HCEC 1CT (cell line): ENCODE data around the gene TCF7L2.

Experiments used
- DNase-seq: peaks from one replicate; pipeline ENCODE4 v3.0.0-alpha.2; 2017

TCF7L2 gene

DNA sequence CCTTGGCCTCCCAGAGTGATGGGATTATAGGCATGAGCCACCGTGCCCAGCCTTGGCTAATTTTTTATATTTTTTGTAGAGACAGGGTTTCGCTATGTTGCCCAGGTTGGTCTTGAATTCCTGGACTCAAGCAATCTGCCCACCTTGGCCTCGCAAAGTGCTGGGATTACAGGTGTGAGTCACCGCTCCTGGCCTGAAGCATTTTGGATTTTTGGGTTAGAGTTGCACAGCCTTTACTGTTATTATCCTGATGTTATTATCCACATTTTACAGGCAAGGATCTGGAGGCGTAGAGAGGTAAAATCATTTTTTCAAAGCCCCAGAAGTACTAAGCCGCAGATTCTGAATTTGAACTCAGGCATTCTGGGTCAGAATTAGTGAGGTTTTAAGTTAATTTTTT lies 75.4 kb downstream of the TCF7L2 start:
- no peak for DNase-seq

DNA sequence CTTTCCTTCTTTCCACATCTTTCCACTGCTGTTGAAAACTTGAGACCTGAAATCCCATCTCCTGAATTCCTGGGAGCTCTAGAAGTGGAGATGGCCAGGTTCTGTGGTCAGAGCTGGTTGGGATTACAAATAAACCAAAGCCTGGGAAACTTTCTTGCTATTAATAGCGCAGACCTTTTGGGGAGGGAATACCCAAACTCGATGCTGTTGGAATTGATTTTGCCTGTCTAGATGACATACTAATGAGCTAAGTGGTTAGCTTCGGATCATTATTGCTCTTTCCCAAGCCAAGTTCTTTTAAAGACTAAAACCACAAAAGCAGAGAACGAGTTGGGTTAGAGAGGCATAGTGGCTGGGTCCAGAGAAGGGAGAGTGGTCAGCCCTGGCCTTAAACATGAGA lies 76.6 kb downstream of the TCF7L2 start:
- peak; percentile 21 for DNase-seq

DNA sequence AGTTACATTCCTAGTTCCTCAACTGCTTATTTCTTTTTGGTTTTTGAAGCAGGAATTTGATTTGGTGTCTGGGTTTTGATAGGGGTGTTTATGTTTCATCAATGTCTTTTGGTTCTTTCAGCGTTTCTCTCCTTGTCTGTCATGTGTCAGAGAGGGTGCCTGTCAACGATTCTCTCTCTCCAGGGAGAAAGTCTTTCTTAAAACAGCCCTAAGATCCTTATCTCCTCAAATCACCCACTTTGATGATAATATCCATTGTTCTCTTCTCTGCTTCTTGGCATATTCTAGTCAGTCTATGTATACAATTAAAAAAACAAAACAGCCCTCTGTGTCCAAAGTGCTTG lies 77.2 kb downstream of the TCF7L2 start:
- DNase-seq, result no peak

DNA sequence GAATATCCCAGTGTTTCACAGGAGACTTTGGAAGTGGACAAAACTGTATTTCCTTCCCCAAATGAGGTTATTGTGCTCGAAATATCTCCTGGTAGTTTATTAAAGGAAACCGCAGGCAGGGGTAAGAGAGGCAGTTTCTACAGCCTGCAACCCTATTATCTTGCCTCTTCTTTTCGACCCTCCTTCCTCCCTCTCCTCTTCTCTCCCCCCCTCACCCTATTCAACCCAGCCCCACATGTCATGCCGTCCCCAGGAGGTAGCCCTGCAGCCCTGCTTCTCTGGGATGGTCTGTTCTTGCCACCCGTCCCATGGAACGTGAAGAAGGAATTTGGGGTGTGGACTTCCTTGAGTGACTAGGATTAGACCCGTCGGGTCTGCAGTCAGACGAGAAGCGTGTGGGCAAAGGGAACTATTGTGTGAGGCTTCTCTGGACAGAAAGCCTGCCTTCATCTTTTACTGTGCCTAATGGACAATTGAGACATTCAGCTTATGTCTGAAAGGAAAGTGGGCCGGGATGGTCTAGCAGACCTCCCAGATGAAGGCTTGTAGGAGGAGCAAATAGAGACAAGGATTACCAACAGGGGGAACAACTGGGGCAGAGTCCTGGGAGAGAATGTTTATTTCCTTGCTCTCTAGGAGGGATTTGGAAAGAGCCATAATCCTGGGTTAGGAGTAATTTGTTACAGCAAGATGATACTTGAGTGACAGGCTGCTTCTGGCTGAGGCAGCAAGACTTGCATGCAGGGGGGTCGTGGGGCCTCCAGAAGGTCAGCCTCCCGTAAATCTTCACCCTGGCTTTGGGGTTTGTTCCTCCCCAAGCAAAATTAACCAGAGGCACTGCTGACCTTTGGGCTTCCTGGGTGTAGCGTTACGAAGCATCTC lies 77.8 kb downstream of the TCF7L2 start:
- peak; percentile 4 for DNase-seq

DNA sequence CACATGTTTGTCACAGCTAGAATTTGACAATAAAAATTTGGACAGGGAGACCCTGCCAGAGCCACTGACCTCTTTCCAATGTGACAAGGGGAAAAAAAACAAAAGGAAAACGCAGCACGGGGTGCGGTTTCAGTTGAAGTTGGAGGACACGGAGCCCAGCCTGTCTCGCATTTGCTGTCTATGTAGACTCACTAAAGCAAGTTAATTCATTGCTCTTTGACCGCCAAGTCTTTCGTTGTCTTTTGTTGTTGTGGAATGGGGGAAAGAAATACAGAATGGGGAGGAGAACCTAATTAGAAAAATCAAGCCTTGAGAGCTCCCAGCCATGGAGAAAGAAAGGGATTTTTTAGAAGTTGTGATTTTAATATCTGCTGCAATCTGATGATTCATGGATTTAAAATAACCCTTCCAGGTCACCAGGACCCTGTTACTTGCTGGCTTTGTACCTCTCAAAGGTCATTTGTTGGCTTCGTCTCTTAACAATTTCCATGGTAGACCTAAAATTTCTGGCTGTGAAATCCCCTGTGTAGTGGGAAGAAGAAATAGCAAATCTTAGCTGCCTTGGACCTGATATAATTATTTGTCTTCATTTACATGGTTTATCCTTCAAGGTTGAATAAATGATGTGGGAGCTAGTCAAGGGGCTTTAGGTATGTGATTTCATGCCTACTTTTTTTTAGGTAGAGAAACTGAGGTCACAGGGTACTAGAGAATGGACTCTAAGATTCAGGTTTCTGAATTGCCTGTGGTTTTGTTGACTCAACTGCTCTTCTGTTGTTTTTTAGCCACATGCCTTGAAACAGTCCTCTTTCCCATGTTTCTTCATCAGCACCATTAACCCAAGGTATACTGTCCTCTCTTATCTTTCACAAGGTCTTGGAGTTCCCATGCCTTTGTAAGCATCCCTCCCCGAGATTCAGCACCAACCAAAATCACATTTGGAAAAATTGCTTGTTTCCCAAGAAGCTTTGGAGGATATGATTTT lies 78.7 kb downstream of the TCF7L2 start:
- DNase-seq, result peak; percentile 25

DNA sequence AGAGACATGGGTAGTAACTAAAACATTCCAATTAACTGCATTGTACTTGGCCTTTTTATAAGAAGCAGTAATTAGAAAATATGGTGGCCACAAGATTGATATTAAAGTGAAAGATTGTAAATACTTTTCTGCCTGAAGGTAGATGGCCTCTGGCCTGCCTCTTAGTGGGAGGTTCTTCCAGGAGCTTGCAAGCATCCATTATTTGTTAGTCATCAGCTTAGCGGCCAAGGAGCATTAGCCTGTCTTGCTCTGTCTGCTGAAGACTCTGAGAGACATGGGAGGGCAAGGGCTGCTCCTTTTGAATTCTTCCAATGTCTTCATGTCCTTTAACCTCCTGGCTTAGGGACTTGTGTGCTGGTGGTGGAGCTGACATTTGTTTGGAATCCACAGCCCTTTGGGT lies 80.4 kb downstream of the TCF7L2 start:
- peak; percentile 54 for DNase-seq

DNA sequence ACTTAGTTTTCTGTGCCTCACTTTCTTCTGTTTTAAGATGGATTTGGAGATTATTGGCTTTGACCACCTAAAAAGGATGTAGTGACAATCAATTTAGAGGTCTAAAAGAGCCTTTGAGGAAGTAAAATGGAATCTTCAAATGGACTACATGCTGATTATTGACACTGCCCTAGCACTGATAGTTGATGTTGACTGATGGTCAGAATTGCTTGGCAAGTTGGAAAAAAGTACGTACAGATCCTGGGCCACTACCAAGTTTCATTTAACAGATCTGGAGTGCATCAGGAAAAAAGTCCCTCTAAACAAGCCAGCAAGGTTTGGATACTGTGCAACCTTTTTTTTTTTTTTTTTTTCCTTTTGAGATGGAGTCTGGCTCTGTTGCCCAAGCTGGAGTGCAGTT lies 81.1 kb downstream of the TCF7L2 start:
- DNase-seq, result no peak

DNA sequence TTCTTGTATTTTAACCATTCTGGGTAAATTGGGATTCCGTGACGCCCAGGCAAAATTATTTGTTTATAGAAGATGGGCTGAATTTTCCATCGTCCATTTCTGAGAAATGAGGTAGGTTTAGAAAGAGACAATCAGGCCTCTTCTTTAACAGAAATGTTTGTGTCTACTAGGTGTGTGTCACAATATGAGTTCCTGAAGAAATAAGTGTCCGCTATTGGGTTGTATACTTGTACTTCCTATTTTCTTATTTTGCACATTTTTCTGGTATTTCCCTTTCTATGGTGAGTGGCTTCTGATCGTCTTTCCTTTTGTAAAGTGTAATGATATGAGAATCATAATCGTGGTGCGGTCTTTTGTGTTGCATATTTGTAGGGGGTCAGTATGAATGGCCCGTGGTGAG lies 83.9 kb downstream of the TCF7L2 start:
- no peak for DNase-seq

DNA sequence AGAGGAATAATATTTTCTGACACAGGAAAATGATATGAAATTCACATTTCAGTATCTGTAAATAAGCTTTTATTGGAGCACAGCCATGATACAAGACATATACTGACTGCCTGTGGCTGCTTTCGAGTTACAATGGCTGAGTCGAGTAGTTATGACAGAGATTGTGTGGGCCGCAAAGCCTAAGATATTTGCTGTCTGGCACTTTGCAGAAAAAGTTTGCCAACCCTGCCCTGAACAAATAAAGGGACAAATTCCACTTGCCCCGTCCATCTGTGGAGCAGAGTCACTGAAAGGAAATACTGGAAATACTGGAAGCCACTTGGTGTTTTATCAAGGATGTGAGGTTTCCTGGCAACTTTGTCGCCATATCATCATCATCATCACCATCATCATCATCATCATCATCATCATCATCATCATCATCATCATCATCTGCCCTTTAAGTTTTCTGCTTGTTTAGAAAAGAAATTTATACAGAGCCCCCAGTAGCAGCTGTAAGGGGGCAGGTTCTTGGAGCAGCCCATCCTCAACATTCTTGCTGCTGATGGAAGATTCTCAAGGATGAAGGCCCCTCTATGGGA lies 85.8 kb downstream of the TCF7L2 start:
- DNase-seq, result no peak

DNA sequence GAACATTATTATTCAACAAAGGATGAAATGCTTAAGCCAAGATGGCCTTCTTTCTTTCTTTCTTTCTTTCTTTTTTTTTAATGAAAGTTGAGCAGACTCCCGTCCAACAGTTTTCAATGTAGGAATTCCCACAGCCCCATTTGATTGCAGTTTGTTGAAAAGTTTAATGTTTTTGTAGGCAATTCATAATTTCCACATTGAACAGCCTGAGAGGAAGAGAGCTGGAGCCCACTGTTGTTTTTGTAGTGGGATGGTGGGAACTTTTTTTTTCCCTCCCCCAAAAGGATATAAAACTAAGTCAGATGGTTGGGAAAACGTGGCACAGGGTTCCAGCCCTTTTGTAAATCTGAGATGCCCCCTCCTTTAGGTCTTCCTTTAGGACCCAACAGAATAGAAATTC lies 86.6 kb downstream of the TCF7L2 start:
- DNase-seq, result no peak

DNA sequence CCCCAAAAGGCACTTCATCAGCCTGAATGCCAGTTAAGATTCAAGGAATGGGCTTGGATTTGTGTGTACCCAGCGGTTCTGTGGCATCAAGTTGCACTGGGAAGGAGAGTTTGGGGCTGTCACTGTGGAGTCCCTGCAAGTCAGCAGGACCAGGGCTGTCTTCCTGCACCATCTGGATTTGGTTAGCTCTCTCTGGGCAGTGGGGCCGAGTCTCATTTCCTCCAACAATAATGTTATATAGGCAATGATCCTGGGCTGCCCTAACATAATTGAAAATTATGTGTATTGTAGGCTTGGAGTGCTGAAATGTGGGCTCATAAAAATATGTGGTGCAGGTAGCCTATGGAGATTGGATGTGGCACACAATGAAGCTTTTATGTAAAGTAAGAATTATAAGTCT lies 87.2 kb downstream of the TCF7L2 start:
- no peak for DNase-seq

DNA sequence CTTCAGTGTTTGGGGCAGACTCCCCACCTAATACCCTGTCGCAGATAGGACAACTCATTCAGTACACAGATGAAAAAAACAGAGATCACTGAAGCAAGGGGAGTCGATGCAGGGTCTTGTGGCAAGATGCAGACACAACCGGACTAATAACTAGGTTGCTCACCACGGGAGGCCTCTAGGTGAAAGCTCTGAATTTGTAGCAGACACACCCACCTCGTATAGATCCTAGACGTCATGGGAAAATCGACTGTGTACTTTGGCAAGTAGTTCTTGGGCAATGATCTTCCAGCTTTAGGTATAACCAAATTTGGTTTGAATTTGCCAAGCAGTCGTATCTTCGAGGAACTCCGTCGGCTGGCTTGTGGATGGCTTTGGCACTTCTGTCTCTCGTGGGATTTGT lies 88.1 kb downstream of the TCF7L2 start:
- DNase-seq, result no peak

DNA sequence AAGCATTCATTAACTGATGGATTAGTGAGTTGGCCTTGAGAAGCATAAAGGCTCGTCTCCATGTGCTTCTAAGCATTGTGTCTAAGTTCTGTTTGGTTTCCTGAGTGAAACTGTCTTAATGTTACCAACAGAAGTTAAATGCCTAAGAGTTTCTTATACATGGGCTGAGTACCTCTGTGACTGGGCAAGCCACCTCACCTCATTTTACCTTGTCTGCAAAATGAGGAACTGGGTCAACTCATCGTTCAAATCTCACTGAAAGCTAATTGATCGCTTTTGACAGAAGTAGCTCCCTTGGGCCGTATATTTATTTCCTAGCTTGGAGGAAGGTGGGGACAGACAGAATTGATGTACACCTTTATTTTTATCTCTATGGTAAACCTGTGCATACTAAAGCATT lies 88.9 kb downstream of the TCF7L2 start:
- no peak for DNase-seq

DNA sequence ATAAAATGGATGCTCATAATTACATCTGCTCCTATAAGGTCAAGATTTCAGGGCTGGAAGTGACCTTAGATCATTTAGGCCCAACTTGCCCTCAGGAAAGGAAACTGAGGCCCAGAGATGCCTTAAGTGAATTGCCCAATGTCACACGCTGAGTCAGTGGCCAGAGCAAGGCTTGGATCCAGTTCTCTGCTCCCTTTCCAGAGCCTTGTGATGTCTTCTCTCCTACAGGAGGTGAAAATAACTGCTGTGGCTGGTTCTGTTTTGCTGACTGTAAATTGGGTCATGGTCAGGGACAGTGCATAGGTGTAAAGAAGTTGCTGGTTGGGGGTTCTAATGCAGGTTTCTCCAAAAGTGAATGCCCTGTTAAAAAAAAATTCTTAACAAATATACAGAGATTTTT lies 91.3 kb downstream of the TCF7L2 start:
- DNase-seq, result no peak

DNA sequence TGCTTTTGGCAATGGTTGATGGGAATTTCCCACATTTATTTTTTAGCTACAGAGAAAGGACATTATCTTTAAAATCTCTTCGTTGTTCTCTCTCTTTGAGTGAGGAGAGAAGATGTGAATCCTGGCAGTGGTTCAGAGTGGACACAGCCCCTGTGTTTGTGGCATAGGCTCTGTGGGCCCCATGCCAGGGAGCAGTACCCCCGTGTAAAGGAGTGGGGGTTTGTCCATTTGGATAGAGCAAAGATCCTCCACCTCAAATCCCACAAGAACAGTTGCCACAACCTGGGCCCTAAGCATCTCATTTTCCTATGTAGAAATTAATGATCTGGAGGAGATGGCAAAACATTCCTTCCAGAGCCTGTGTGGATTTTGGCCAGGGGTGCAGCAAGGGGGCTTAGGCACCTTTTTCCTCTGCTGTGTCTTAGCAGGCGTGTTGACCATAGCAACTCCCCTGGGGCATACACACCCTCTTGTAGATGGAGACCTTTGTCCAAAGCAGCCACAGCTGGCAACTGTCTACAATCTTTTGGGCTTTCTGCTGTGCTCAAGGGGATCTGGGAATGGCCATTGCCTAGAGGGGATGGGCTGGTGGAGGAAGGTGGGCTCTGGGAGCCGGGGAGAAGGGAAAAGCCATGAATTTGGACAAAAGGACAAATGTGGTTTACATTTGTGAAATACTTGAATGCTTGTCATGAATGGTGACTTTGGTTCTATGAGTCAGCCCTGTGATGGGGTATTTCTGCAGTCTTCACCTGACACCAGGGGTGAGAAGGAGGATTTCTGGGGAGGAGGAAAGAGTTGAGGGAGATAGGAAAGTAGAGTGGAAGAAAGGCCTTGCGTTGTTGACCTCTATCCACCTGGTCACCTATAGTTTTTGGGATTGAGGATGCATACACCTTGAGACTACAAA lies 92.0 kb downstream of the TCF7L2 start:
- peak; percentile 43 for DNase-seq

DNA sequence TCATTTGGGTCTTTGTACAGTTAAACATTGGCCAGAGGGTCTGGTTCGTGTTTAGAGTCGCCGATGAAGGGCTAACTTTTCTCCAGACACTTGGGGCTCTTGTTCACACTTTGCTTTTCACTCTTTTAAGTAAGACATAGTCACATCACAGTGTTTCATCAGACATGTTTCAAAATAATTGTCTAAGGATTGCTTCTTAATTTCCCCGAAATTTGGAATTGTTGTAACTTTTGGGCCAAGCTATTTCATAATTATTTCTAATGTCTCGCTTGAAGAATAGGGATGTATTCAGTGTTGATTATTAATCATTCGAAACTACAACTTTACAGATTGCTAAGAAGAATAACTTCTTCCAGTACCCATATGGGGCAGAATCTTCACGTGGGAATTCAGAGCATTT lies 92.8 kb downstream of the TCF7L2 start:
- DNase-seq, result no peak

DNA sequence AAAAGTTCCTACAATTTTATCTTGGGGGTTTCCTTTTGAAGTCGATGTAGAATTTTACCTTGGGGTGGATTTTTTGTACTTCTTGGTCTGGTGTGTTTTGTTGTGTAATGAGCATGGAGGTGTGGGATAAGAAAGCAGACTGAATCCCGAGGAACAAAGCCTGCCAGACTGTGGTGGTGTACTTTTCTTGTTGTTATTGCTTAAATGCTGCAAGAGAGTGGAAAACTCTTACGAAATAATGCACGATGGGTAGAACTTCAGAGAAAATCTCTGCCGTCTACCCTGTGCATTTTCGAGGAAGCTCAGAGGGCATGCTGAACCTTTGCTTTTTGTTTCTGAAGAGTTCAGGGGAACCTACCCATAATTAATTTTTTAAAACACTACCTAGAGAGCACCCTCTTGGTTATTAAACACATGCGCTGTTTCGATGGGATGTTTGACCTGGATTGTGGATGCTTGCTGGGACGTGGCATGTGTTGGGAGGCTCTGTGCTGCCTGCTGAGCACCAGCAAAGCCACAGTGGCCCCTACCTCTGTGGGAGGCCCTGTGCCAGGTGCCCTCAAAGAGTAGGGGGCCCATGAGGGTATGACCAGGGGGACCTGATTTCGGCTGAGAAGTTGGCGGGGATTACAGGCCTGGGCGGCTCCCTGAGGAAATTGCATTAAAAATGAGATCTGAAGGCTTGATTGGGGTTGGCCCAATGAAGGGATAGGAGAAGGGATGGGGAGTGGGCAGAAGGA lies 94.1 kb downstream of the TCF7L2 start:
- DNase-seq, result no peak

DNA sequence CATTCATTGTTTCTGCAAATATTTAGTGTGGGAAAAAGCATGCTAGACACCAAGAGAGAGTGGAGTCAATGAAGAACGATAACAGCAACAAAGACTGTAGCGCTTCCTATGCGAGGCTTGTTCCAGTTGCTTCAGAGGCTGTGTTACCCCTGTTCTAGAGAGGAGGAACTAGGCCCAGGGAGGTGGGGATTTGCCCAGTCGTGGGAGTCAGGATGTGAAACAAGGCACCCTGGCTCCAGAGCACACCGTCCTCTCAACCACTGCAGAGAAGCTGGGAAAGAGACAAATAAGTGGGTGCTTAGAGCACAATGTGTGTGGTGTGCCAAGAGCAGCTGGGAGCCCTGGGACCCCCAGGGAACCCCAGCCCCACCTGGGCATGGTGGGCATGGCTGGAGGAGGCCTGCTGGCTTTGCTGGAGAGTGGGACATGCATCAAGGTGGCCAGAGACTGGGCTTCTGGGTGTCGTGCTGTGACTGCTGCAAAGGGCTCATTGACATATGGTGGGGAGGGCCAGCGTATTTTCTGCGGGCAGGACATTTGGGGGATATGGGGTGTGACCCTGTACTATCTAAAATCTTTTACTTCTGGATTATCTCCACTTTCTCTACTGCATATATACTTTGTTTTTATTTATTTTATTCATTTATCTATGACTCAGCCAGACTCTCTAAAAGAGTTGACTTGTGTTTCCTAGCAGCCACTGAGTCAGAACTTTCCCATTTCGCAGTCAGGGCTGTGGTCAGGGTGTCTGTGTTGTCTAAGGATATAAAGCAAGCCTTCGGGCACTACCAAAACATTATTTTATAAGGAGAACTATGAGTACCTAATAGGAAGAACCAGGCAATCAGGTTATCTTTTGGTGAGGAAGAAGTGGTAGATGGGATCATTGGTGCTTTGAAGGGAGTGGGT lies 95.4 kb downstream of the TCF7L2 start:
- DNase-seq, result peak; percentile 84

DNA sequence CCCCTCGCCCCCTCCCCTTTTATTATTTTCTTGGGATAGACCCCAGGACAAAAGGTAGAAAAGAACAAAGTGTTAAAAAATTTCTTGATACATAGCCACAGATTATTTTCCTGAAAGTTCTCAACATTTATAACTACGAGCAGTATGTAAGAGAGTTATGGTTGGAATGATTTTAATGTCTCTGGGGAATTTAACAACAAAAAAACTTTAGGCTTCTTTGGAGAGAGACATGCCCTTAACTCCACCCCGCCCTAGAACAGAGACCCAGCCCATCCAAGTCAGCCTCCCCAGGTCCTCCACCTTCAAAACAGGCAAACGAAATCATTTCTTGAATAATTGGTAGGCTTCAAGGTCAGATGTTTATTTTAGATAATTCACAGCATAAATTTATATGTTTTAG lies 97.1 kb downstream of the TCF7L2 start:
- no peak for DNase-seq

DNA sequence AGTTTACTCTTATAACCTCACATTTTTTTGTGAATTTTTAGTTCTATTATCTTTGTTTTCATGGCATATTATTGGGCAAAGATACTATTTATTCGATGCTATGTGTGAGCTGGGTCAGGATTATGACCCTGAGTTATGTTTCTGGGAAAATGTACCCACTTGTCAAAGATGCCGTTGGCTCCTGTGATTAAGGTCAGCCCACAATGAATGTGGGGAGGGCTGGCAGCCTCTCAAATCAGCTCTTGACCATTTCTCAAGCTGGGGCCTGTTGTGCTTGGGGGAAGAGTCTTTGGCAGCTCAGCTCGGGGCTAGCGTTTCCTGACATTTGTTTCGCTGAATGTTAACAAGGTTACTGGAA lies 97.5 kb downstream of the TCF7L2 start:
- no peak for DNase-seq
